Activated CD4-positive, alpha-beta T cell treated with anti-CD3 and anti-CD28 coated beads, Interleukin-2, amount 10 ng/mL, durations not matched to agents 7 days and 5 days (primary cell): Measurements from ENCODE around the gene KCNH4. TPM values are rescaled to one million over a fixed set of nuclear protein-coding genes. Genes with fewer than 3 reads are reported as not detected.
"Not testable (repeated sequence)": the region's sequence is repeated elsewhere in the genome, so short reads cannot be mapped to it uniquely, and the experiment has no call there.

Experiments used
- CTCF ChIA-PET: fragments of 350-600 bp; sonication (Branson Sonifier 250); formaldehyde crosslinking; loops from one replicate; lab custom pipeline; 2021; ENCODE audit warnings: antibody characterized with exemption; lab: Charles Lee
- POLR2A ChIA-PET: fragments of 350-600 bp; sonication (Branson Sonifier 250); formaldehyde crosslinking; loops from one replicate; lab custom pipeline; 2021; ENCODE audit warnings: antibody characterized with exemption; lab: Charles Lee
- DNase-seq: peaks from one replicate; pipeline ENCODE4 v3.0.0-alpha.2; 2020
- H3K27ac Mint-ChIP-seq: one replicate; pipeline ENCODE4 v1.8.0; 2021; ENCODE audit warnings: mild to moderate bottlenecking, moderate library complexity, mixed read lengths
- H3K27me3 Mint-ChIP-seq: one replicate; pipeline ENCODE4 v1.8.0; 2021; ENCODE audit warnings: mixed read lengths
- H3K36me3 Mint-ChIP-seq: one replicate; pipeline ENCODE4 v1.8.0; 2021; ENCODE audit warnings: low read depth, mixed read lengths
- H3K4me1 Mint-ChIP-seq: one replicate; pipeline ENCODE4 v1.8.0; 2021; ENCODE audit warnings: mixed read lengths
- H3K4me3 Mint-ChIP-seq: one replicate; pipeline ENCODE4 v1.8.0; 2021; ENCODE audit warnings: mild to moderate bottlenecking, moderate library complexity, mixed read lengths
- H3K9me3 Mint-ChIP-seq: one replicate; pipeline ENCODE4 v1.8.0; 2021; ENCODE audit warnings: mixed read lengths
- total RNA-seq, 2 experiments: library from RNA; stranded (reverse); gene quantifications; one replicate each; pipeline ENCODE4 v1.2.3, GENCODE V29; 2021

KCNH4 gene
- total RNA-seq, 2 experiments from 2014 or later: 0.15 to 0.17 TPM

DNA sequence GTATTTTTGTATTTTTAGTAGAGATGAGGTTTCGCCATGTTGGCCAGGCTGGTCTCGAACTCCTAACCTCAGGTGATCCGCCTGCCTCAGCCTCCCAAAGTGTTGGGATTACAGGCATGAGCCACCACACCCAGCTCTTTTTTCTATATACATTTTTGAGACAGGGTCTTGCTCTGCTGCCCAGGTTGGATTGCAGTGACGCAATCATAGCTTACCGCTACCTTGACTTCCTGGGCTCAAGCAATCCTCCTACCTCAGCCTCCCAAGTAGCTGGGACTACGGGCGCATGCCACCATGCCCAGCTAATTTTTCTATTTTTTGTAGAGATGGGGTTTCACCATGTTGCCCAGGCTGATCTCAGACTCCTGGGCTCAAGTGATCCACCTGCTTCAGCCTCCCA, 40.3 kb downstream of the KCNH4 start:
- not testable (repeated sequence) for H3K4me3 Mint-ChIP-seq, H3K27ac Mint-ChIP-seq, H3K27me3 Mint-ChIP-seq, DNase-seq, H3K9me3 Mint-ChIP-seq
- Mint-ChIP-seq H3K4me1 (peaks cover 30% of the 10 kb centered on the region), H3K36me3 (peaks cover 25% of the 10 kb centered on the region)
- POLR2A ChIA-PET: interaction anchor here (0.5 kb wide), 1 partner anchor 8 kb away, joined by 4 read pairs; no protein-coding TSS in a partner anchor
- CTCF ChIA-PET: interaction anchor here (0.6 to 1.8 kb wide), 2 partner anchors 50 to 1706 kb away, joined by 3 to 4 read pairs; no protein-coding TSS in a partner anchor

DNA sequence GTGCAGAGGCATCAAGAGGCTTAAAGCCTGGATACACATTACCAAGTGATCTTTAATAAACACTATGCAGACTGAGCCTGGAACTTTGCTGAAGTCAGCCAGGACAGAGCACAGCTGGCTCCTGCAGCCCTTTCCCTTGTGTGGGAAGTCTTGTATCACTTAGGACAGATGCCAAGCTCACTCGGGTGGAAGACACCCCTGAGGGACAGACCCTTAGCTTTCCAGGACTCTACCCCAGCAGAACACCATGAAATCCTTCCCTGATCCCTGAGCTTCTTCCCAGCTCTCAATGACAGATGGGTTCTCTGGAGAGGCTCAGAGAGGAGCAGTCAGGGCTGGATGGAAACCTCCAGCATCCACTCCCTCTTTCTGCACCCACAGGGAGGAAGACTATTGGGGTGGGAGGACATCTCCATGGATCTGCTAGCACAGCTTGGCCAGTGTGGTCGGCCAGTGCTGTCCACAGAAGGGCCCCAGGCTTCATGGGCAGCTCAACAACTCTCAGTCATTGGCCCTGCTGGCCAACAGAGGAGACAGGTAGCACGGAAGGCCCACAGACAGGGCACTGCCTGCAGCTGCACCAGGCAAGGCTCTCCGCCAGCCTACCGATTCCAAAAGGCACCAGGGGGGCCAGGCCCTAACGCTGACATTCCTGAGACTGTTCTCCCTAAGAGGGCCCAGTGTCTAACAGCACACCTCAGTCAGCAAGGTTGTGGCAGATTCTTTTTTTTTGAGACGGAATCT, 42.0 kb downstream of the KCNH4 start:
- no peaks in the 10 kb centered on the region for H3K9me3 Mint-ChIP-seq
- H3K36me3 Mint-ChIP-seq: peaks cover 26% of the 10 kb centered on the region
- H3K4me1 Mint-ChIP-seq: peaks cover 42% of the 10 kb centered on the region
- no peak overlapping the region for H3K4me3 Mint-ChIP-seq
- CTCF ChIA-PET: interaction anchor here (0.7 to 3.2 kb wide), 4 partner anchors 26 to 325 kb away, joined by 3 to 11 read pairs (median 4); partner anchors contain the start of genes DHX58 and KCNH4
- no peaks in the 10 kb centered on the region for H3K27me3 Mint-ChIP-seq
- POLR2A ChIA-PET: no interaction called here
- no peak for DNase-seq
- H3K27ac Mint-ChIP-seq: no peak overlapping the region

DNA sequence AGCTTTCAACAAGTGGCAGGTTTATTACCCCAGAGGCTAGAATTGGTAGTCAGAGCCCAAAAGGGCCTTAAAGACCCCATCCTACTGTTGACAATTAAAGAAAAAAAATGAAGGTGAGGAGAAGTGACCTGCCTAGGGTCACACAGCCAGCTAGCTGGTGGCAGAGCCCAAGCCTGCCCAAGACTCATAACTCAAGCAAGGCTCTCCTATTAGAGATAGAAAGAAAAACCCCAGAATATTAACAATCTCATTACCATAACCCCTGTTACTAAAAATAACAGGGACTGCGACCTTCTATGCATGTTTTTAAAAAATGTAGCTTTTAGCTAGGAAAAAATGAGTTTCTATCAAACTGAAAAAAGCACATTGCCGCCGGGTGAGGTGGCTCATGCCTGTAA, 44.3 kb downstream of the KCNH4 start:
- CTCF ChIA-PET: interaction anchor here (0.6 to 3.2 kb wide), 5 partner anchors 19 to 116 kb away, joined by 3 to 11 read pairs (median 4); partner anchors contain the start of genes KCNH4 and NKIRAS2
- Mint-ChIP-seq H3K36me3 (peaks cover 18% of the 10 kb centered on the region), H3K4me3 (no peak overlapping the region), H3K27ac (peak overlapping the region; percentile 36), H3K4me1 (peaks cover 50% of the 10 kb centered on the region), H3K9me3 (no peaks in the 10 kb centered on the region), H3K27me3 (no peaks in the 10 kb centered on the region)
- POLR2A ChIA-PET: interaction anchor here (0.6 kb wide), 1 partner anchor 1386 kb away, joined by 4 read pairs; no protein-coding TSS in a partner anchor
- no peak for DNase-seq

DNA sequence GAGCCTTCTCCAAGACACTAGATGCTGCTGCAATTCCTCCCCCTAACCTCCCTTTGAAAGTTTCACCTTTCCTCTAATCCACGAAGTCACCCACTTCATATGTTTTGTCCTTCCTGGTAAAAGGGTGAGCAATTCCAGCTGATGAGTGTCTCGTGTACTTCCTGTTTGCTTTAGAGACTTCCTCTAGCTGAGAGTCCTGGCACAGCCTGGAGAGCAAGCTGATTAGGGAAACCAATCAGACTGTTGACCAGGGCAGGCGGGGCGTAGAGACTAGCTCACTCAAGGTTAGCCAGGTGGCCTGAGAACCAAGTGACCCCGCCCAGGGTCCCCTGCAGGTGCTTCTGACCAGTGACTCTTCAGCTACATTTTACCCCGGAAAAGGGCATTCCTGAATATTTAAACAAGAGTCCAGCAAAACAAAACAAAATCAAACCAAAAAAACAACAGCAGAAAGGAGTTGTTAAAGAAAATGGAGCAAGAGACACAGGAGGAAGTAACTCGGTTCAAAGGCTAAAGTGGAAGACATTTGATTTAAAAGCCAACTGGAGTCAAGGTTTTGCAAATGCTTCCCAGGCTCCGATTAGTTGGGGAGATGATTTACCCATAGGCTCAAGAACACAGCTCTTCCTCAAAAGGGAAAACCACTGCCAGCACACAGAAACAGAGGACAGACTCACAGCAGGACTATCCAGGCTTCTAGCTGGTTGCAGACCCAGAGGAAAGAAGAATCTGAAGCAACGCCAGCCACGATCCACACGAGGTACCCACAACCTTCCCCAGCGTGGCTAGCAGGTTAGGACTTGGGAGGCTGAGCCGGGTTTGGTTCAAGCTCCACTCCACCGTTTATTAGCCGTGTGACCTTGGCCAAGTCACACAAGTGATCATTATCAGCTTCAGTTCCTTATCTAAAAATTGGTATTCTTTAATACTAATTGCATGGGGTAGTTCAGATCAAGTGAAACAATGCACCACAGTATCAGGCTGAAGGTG, 45.0 kb downstream of the KCNH4 start:
- no peak overlapping the region for H3K27ac Mint-ChIP-seq
- H3K27me3 Mint-ChIP-seq: no peaks in the 10 kb centered on the region
- peaks cover 52% of the 10 kb centered on the region for H3K4me1 Mint-ChIP-seq

DNA sequence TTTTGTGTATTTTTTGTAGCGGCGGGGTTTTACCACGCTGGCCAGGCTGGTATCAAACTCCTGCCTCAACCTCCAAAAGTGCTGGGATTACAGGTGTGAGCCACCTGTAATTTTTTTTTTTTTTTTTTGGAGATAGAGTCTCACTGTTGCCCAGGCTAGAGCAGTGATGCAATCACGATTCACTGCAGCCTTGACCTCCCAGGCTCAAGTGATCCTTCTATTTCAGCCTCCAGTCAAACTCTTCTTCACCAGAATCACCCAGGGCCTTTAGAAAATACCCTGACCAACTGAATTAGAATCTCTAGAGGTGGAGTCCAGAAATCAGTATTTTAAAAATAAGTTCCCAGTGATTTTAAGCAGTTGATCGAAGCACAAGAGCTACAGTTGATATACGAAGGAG, 45.8 kb downstream of the KCNH4 start:
- no peak overlapping the region for H3K27ac Mint-ChIP-seq
- no peak overlapping the region for H3K4me3 Mint-ChIP-seq
- DNase-seq: no peak
- H3K4me1 Mint-ChIP-seq: peaks cover 54% of the 10 kb centered on the region
- peaks cover 18% of the 10 kb centered on the region for H3K36me3 Mint-ChIP-seq
- ChIA-PET CTCF (interaction anchor here (0.7 to 2.1 kb wide), 4 partner anchors 10 to 115 kb away, joined by 3 to 5 read pairs (median 4); partner anchors contain the start of gene NKIRAS2), POLR2A (no interaction called here)
- no peaks in the 10 kb centered on the region for H3K27me3 Mint-ChIP-seq
- H3K9me3 Mint-ChIP-seq: no peaks in the 10 kb centered on the region

More for the DNA sequence above, 45.0 kb downstream of the KCNH4 start:
- ChIA-PET CTCF (interaction anchor here (0.9 to 3.2 kb wide), 4 partner anchors 20 to 116 kb away, joined by 3 to 11 read pairs (median 4); partner anchors contain the start of genes KCNH4 and NKIRAS2), POLR2A (interaction anchor here (0.6 kb wide), 1 partner anchor 1385 kb away, joined by 4 read pairs; no protein-coding TSS in a partner anchor)
- Mint-ChIP-seq H3K36me3 (peaks cover 17% of the 10 kb centered on the region), H3K9me3 (no peaks in the 10 kb centered on the region), H3K4me3 (no peak overlapping the region)
- DNase-seq: no peak

DNA sequence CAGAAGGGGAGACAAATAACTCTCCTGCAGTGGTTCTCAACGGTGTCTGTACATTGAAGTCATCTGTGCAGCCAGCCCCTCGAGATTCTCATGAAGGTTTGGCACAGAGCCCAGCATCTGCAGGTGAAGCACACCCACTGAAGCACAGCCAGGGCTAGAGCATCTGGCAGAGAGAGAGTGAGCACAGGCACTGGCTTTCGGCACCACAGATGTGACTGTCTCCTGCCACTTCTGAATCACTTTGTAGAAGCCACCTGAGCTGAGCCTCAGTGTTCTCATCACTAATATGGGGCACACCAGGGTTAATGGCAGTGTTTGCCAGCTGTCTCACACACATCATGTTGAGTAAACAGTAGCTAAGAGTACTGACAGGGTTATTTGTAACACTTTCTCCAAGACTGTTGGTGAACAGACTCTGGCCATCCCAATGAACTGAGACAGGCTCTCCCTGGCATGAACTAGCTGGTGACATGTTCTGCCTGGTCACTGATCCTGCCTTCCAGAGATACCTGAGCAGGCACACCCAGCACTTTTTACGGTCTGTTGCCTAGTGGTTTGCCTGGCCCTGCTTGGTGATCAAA, 47.4 kb downstream of the KCNH4 start:
- Mint-ChIP-seq H3K9me3 (no peaks in the 10 kb centered on the region), H3K4me1 (peaks cover 55% of the 10 kb centered on the region), H3K27me3 (no peaks in the 10 kb centered on the region), H3K36me3 (peaks cover 30% of the 10 kb centered on the region), H3K4me3 (no peak overlapping the region), H3K27ac (peak overlapping the region; percentile 74)
- POLR2A ChIA-PET: no interaction called here
- CTCF ChIA-PET: interaction anchor here (0.9 to 2.3 kb wide), 9 partner anchors 8 to 116 kb away, joined by 3 to 12 read pairs (median 4); partner anchors contain the start of genes DNAJC7, KAT2A, KCNH4 and RAB5C
- DNase-seq: no peak

DNA sequence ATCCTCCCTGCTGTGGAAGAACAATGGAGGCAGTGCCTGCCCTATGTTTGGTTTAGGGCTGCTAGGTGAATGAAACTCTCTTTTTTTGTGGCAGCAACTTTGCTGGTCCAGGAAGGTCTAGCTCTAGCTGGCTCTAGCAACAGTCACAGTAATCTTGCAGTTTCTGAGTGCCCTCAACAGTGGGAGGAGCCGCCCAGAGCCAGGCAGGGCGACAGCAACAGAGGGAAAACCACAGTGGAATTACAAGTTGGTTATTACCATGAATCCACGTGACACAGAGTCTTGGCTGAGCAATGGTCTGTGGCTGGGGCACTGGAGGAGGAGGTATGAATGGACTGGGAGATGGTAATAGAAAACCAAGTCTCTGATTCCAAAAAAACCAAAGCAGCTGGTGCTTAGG, 48.0 kb downstream of the KCNH4 start:
- no peaks in the 10 kb centered on the region for H3K9me3 Mint-ChIP-seq
- peak overlapping the region; percentile 74 for H3K27ac Mint-ChIP-seq
- peaks cover 36% of the 10 kb centered on the region for H3K36me3 Mint-ChIP-seq
- DNase-seq: peak; percentile 26
- H3K27me3 Mint-ChIP-seq: no peaks in the 10 kb centered on the region
- H3K4me3 Mint-ChIP-seq: no peak overlapping the region
- POLR2A ChIA-PET: interaction anchor here (0.7 kb wide), 1 partner anchor 21 kb away, joined by 3 read pairs; the partner anchor contains the start of gene DHX58
- peaks cover 55% of the 10 kb centered on the region for H3K4me1 Mint-ChIP-seq
- CTCF ChIA-PET: interaction anchor here (0.9 to 2.3 kb wide), 9 partner anchors 7 to 115 kb away, joined by 3 to 12 read pairs (median 4); partner anchors contain the start of genes DNAJC7, KAT2A, KCNH4 and RAB5C

DNA sequence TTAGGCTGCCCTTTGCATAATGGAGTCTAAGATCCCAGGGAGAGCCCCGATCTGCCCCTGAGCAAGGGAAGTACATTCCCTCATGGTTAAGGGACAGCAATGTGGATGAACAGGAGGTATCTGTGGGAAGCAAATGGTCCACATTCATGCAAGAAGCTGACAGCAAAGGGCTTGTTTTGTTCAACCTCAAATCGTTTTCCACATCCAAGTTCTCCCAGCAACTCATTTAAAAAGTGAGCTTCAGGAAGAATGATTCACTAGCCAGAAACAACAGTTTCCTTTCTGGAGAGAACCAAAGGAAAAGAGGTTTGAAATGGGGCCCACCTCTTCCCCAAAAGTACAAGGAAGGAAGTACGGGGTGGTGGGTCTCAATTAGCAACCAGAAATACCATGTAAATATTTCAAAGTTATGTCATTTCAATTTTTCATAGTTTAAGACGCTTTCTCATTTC, 48.9 kb downstream of the KCNH4 start:
- no peak overlapping the region for H3K4me3 Mint-ChIP-seq
- H3K9me3 Mint-ChIP-seq: no peaks in the 10 kb centered on the region
- ChIA-PET POLR2A (interaction anchor here (0.6 kb wide), 1 partner anchor 9 kb away, joined by 4 read pairs; no protein-coding TSS in a partner anchor), CTCF (interaction anchor here (1.0 to 2.3 kb wide), 5 partner anchors 11 to 90 kb away, joined by 3 to 12 read pairs (median 4); partner anchors contain the start of gene KCNH4)
- no peaks in the 10 kb centered on the region for H3K27me3 Mint-ChIP-seq
- H3K4me1 Mint-ChIP-seq: peaks cover 54% of the 10 kb centered on the region
- peak overlapping the region; percentile 74 for H3K27ac Mint-ChIP-seq
- H3K36me3 Mint-ChIP-seq: peaks cover 43% of the 10 kb centered on the region
- no peak for DNase-seq

DNA sequence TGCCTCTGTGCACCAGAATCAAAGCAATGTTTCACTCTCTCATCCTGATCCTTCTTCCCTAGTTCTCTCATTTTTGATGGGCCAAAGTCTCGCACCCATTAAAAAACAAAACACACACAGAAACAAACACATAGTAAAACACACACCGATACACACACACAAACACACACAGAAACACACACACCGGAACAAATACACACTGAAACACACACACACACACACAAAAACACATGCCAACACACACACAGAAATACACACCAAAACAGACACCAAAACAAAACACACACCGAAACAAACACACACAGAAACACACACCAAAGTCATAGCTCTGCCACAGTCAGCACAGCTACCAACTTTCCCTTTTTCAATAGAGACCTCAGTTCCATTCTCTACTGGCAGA, 49.7 kb downstream of the KCNH4 start:
- no peaks in the 10 kb centered on the region for H3K27me3 Mint-ChIP-seq
- no peak overlapping the region for H3K4me3 Mint-ChIP-seq
- DNase-seq: no peak
- ChIA-PET POLR2A (no interaction called here), CTCF (interaction anchor here (0.7 to 2.3 kb wide), 5 partner anchors 11 to 50 kb away, joined by 3 to 7 read pairs (median 4); partner anchors contain the start of genes DHX58 and KCNH4)
- H3K27ac Mint-ChIP-seq: peak overlapping the region; percentile 62
- H3K4me1 Mint-ChIP-seq: peaks cover 48% of the 10 kb centered on the region
- H3K36me3 Mint-ChIP-seq: peaks cover 47% of the 10 kb centered on the region
- no peaks in the 10 kb centered on the region for H3K9me3 Mint-ChIP-seq

DNA sequence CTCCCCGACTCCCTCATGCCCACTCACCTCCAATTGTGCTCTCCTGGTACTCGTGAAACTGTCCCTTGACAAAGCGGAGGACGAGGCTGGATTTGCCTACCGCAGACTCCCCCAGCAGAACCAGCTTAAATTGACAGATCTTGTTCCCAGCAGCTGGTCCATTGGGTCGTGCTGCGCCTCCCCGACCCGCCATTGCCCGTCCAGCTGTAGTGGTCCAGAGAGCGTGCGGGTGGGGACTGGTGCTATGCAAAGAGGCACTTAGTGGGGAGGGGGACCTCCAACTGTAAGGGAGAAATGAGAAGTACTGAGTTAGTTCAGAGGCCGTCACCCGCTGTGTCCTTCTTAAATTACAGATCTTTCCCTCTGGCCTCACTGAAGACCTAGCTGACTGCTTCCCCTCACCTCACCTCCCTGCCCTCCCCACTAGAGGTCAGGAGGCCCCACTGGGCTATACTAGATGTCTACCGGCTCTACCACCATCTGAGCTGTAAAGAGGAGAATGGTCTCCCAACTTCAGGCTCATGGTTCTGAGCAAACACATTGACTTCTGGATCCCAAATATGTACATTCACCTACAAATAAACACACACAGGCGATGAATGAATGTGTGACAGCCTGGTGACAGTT, 50.5 kb downstream of the KCNH4 start:
- ChIA-PET CTCF (interaction anchor here (0.5 to 2.3 kb wide), 4 partner anchors 10 to 110 kb away, joined by 3 to 7 read pairs (median 4); partner anchors contain the start of gene NKIRAS2), POLR2A (no interaction called here)
- Mint-ChIP-seq H3K36me3 (peaks cover 47% of the 10 kb centered on the region), H3K27me3 (no peaks in the 10 kb centered on the region), H3K27ac (no peak overlapping the region), H3K4me1 (peaks cover 40% of the 10 kb centered on the region), H3K9me3 (no peaks in the 10 kb centered on the region), H3K4me3 (no peak overlapping the region)
- DNase-seq: no peak
